Lung (tissue), 12 donors: ENCODE results near the gene RTN4R. TPM values are rescaled to one million over a fixed set of nuclear protein-coding genes. Genes with fewer than 3 reads are reported as not detected.

Experiments
- ATAC-seq: fragments of 200-7000 bp; cut with Tn5 transposase; one replicate; pipeline ENCODE4 v1.9.1; 2020; ENCODE audit warnings: moderate number of reproducible peaks; ENCODE audit not compliant: insufficient read depth, low FRiP score
- DNase-seq, 3 donors: peaks; one replicate each; pipeline ENCODE4 v3.0.0-alpha.2; 2013 to 2017
- H3K27ac ChIP-seq, 2 donors: one replicate each; pipeline ENCODE4 v1.5.1; 2013; ENCODE audit warnings: mild to moderate bottlenecking in 2 of 2, moderate library complexity in 2 of 2, control low read depth in 1 of 2, inconsistent platforms in 1 of 2, low read depth in 1 of 2, low read length in 1 of 2
- H3K27me3 ChIP-seq, 3 donors: one replicate each; pipeline ENCODE4 v1.5.1; 2013; ENCODE audit warnings: low read length in 2 of 3; ENCODE audit not compliant: control insufficient read depth in 3 of 3, insufficient read depth in 3 of 3
- H3K36me3 ChIP-seq, 4 donors: one replicate each; pipeline ENCODE4 v1.5.1; 2013; ENCODE audit warnings: low read length in 4 of 4, mild to moderate bottlenecking in 1 of 4, moderate library complexity in 1 of 4; ENCODE audit not compliant: control insufficient read depth in 4 of 4, insufficient read depth in 4 of 4
- H3K4me1 ChIP-seq, 5 donors: one replicate each; pipeline ENCODE4 v1.5.1; 2013; ENCODE audit warnings: low read length in 5 of 5, mild to moderate bottlenecking in 2 of 5, moderate library complexity in 1 of 5; ENCODE audit not compliant: control insufficient read depth in 5 of 5, insufficient read depth in 5 of 5
- H3K4me3 ChIP-seq: one replicate; pipeline ENCODE4 v1.5.1; 2013; ENCODE audit warnings: mild to moderate bottlenecking, control low read depth, moderate library complexity
- H3K9ac ChIP-seq, 2 donors: one replicate each; pipeline ENCODE4 v1.5.1; 2013; ENCODE audit warnings: low read length in 2 of 2, control low read depth in 1 of 2; ENCODE audit not compliant: insufficient read depth in 1 of 2
- H3K9me3 ChIP-seq, 4 donors: one replicate each; pipeline ENCODE4 v1.5.1; 2013; ENCODE audit warnings: low read length in 3 of 4, mild to moderate bottlenecking in 1 of 4, moderate library complexity in 1 of 4; ENCODE audit not compliant: control insufficient read depth in 4 of 4, insufficient read depth in 3 of 4
- CTCF ChIP-seq: IDR thresholded peaks from 2 replicates; pipeline ENCODE4 v1.5.1; 2012; ENCODE audit warnings: mild to moderate bottlenecking; ENCODE audit errors: control extremely low read depth, extremely low read depth
- whole genome bisulfite sequencing, 2 donors: extraction: QIAGEN DNeasy Blood & Tissue Kit; methylation state at CpG; one replicate each; pipeline ENCODE4 v1.1.7; 2013; 5-methylcytosine and 5-hydroxymethylcytosine counted together
- polyA plus RNA-seq, 2 donors: library from polyadenylated mRNA; stranded (reverse); fragments of 200-250 nt; gene quantifications; one replicate each; pipeline ENCODE4 v1.2.1, GENCODE V29; 2013
- total RNA-seq, 2 donors: library from RNA; depleted of rRNA in 1 of 2; stranded (reverse); fragments of >200 nt in 1 of 2; gene quantifications; one replicate each; pipeline ENCODE4 v1.2.1, GENCODE V29; 2014 to 2021
- donor health status: control.
- donor health status: control.
- donor health status: Bipolar disorder and iron deficiency.
- donor health status: healthy.
- donor health status: DM: yes; HTN: yes; CAD: no.

RTN4R gene
- total and polyA plus RNA-seq, 4 donors, result 2.6 to 7.8 (median 4.3) TPM

GRCh38 chr22:20302438-20303228 lies 34.5 kb upstream of the RTN4R start:
- Histone ChIP-seq H3K4me1 (peaks cover 0 to 6% (median 0%) of the 10 kb centered on the region in 5 donors), H3K36me3 (no peaks in the 10 kb centered on the region), H3K4me3 (no peak overlapping the region), H3K9me3 (no peaks in the 10 kb centered on the region), H3K9ac (no peak overlapping the region), H3K27me3 (peaks cover 0 to 3% (median 2%) of the 10 kb centered on the region in 3 donors), H3K27ac (no peak overlapping the region)
- no peak for TF ChIP-seq CTCF
- WGBS, 2 donors, result 77 to 81% methylated on average over 13 of the region's 13 CpGs
- ATAC-seq (no peak), DNase-seq (no peak)

GRCh38 chr22:20299746-20300136 lies 31.6 kb upstream of the RTN4R start:
- no peaks in the 10 kb centered on the region for H3K9me3 ChIP-seq
- H3K4me1 ChIP-seq, result peaks cover 0 to 6% (median 0%) of the 10 kb centered on the region in 5 donors
- no peak overlapping the region for H3K27ac ChIP-seq
- no peaks in the 10 kb centered on the region for H3K36me3 ChIP-seq
- DNase-seq, result peak in 1 of 3 donors; percentile 39
- ATAC-seq, result peak; percentile 25
- peaks cover 0 to 10% (median 3%) of the 10 kb centered on the region in 3 donors for H3K27me3 ChIP-seq
- H3K9ac ChIP-seq, result no peak overlapping the region
- WGBS, 2 donors, result 0% methylated on average over 43 to 52 of the region's 52 CpGs
- peak overlapping the region; percentile 44 for H3K4me3 ChIP-seq
- no peak for TF ChIP-seq CTCF

- no peaks in the 10 kb centered on the region for H3K36me3 ChIP-seq
- peaks cover 0 to 10% (median 3%) of the 10 kb centered on the region in 3 donors for H3K27me3 ChIP-seq
- DNase-seq, result peak; percentile 73 to 87 (median 82)
- no peak for TF ChIP-seq CTCF
- peak; percentile 89 for ATAC-seq
- 3 to 4% methylated on average over 58 to 90 of the region's 90 CpGs for WGBS, 2 donors
- no peaks in the 10 kb centered on the region for H3K9me3 ChIP-seq
- peak overlapping the region; percentile 51 for H3K4me3 ChIP-seq
- H3K27ac ChIP-seq, result no peak overlapping the region
- H3K9ac ChIP-seq, result no peak overlapping the region
- peaks cover 0 to 6% (median 0%) of the 10 kb centered on the region in 5 donors for H3K4me1 ChIP-seq
These were observed 31.0 kb upstream of the RTN4R start for GRCh38 chr22:20298803-20299745.
